ENCODE results near the gene NRG2.
A peak's percentile ranks its signal among the peaks of the same experiment; 100 is the strongest.

NRG2 gene

GRCh38 chr5:139976703-139977102 lies 66.4 kb downstream of the NRG2 start:
- H3K27me3 ChIP-seq (ENCODE audit: insufficient read depth, low read depth, severe bottlenecking) = no peaks in the 10 kb centered on the region
- H3K4me3 ChIP-seq (ENCODE audit: low read depth, low read length) = no peak overlapping the region
- no peaks in the 10 kb centered on the region for H3K9me3 ChIP-seq (ENCODE audit: severe bottlenecking)
- H3K36me3 ChIP-seq = no peaks in the 10 kb centered on the region
- H3K27ac ChIP-seq = no peak overlapping the region; the same call in 1 of the 2 replicates
- no peak for TF ChIP-seq CTCF (IDR thresholded peaks at IDR 0.05; ENCODE audit: low read depth, low read length)
- DNase-seq = no peak

DNA sequence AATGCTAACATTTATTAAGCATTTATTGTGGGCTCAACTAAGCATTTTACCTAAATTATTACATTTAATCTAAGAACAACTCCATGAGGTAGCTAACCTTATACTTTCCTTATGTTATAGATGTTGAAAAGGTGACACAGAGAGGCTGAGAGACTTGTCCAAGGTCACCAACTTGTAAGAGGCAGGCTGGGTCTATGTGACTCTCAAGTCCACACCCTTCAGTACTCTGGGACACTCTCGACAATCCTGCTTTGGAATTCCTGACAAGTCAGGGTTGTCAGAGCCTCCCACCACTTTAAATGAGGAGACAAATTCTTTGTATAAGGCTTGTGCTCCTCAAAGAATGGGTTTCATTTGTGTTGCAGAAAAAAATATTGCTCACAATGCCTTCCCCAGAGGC lies 67.2 kb downstream of the NRG2 start:
- Histone ChIP-seq H3K9me3 (ENCODE audit: severe bottlenecking) (no peaks in the 10 kb centered on the region), H3K4me3 (ENCODE audit: low read depth, low read length) (no peak overlapping the region), H3K36me3 (no peaks in the 10 kb centered on the region), H3K27ac (peak overlapping the region; percentile 13), H3K27me3 (ENCODE audit: insufficient read depth, low read depth, severe bottlenecking) (no peaks in the 10 kb centered on the region)
- no peak for TF ChIP-seq CTCF (IDR thresholded peaks at IDR 0.05; ENCODE audit: low read depth, low read length)
- DNase-seq = no peak

DNA sequence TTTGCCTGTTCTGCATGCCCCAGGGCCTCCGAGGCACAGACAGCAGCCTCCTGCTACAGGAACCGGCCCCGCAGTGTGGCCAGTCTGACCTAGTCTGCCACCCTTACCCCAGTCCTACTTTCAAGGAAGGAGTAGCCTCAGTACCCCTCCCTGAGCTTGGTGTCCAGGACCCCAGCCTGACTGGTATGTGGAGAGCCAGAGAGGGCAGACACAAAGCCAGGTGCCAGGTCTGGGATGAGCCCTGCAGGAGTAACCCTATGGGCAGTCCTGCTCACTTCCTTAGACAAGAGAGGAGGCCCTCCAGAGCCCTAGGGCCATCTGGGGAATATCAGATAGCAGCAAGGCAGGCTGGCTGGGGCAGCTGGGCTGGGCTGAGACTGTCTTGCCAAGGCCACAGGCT lies 67.8 kb downstream of the NRG2 start:
- Histone ChIP-seq H3K36me3 (no peaks in the 10 kb centered on the region), H3K27ac (peak overlapping the region; percentile 9; the same call in 1 of the 2 replicates), H3K9me3 (ENCODE audit: severe bottlenecking) (no peaks in the 10 kb centered on the region), H3K4me3 (ENCODE audit: low read depth, low read length) (no peak overlapping the region), H3K27me3 (ENCODE audit: insufficient read depth, low read depth, severe bottlenecking) (no peaks in the 10 kb centered on the region)
- no peak for TF ChIP-seq CTCF (IDR thresholded peaks at IDR 0.05; ENCODE audit: low read depth, low read length)
- peak; percentile 37 for DNase-seq

DNA sequence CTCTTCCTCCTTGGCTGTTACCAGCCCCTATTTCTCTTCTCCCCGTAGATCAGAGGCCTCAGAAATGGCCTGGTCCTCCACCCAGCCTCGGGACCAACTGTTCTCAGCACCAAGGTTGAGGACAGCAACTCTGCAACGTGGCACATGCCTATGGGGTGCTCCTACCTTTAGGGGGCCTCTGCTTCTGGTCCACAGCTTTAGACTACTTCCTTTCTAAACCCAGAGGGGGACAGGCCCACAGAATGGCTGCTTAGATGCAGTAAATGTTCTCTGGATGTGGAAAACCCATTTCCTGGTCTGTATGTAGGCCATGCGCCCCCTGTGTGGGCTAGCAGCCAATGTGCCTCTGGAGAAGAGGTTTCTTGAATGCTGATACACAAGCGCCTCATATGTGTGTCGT lies 68.4 kb downstream of the NRG2 start:
- DNase-seq = no peak
- no peak overlapping the region for H3K4me3 ChIP-seq (ENCODE audit: low read depth, low read length)
- no peak for TF ChIP-seq CTCF (IDR thresholded peaks at IDR 0.05; ENCODE audit: low read depth, low read length)
- no peaks in the 10 kb centered on the region for H3K36me3 ChIP-seq
- no peak overlapping the region for H3K27ac ChIP-seq
- H3K9me3 ChIP-seq (ENCODE audit: severe bottlenecking) = no peaks in the 10 kb centered on the region
- no peaks in the 10 kb centered on the region for H3K27me3 ChIP-seq (ENCODE audit: insufficient read depth, low read depth, severe bottlenecking)

DNA sequence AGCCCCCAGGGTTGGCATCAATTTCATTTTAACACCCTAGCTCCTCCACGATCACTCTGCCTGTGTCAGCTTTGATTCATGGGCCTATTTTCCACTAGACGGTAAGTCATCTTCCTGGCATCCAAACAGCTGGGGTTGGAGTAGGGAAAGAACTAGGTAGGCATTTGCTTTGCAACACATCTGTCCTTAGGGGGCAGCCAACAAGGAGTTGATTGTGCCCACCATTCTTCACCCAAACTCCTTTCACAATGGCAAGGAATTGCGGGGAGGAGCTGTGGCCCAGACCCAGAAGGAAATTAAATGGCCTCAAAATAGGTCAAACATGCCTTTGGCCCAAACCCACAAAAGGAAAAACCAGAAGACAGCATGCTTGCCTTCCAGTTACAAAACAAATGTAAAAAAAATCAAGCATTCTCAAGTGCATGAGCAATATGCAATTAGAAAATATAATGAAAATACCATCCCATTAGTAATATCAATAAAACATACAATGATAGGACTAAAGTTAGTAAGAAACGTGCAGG lies 71.8 kb downstream of the NRG2 start:
- DNase-seq = no peak
- Histone ChIP-seq H3K27ac (no peak overlapping the region), H3K27me3 (ENCODE audit: insufficient read depth, low read depth, severe bottlenecking) (no peaks in the 10 kb centered on the region), H3K36me3 (no peaks in the 10 kb centered on the region), H3K4me3 (ENCODE audit: low read depth, low read length) (no peak overlapping the region), H3K9me3 (ENCODE audit: severe bottlenecking) (no peaks in the 10 kb centered on the region)
- no peak for TF ChIP-seq CTCF (IDR thresholded peaks at IDR 0.05; ENCODE audit: low read depth, low read length)

- H3K36me3 ChIP-seq = no peaks in the 10 kb centered on the region
- no peaks in the 10 kb centered on the region for H3K9me3 ChIP-seq (ENCODE audit: severe bottlenecking)
- H3K27me3 ChIP-seq (ENCODE audit: insufficient read depth, low read depth, severe bottlenecking) = no peaks in the 10 kb centered on the region
- H3K27ac ChIP-seq = no peak overlapping the region
- no peak for TF ChIP-seq CTCF (IDR thresholded peaks at IDR 0.05; ENCODE audit: low read depth, low read length)
- DNase-seq = no peak
- no peak overlapping the region for H3K4me3 ChIP-seq (ENCODE audit: low read depth, low read length)
These were observed 73.8 kb downstream of the NRG2 start for GRCh38 chr5:139969318-139969717.

All from WERI-Rb-1 (cell line).